BJ (cell line): ENCODE data around the gene KRT9. TPM values are rescaled to one million over a fixed set of nuclear protein-coding genes. Genes with fewer than 3 reads are reported as not detected.

ENCODE experiments used
- CTCF ChIA-PET: fragments of 350-600 bp; formaldehyde crosslinking; extraction: SDS; loops from one replicate; lab custom pipeline; 2021; ENCODE audit warnings: antibody characterized with exemption, inconsistent platforms; lab: Yijun Ruan, JAX
- POLR2A ChIA-PET: fragments of 300-600 bp; sonication (Branson Sonifier 250); formaldehyde crosslinking; extraction: SDS; loops from one replicate; lab custom pipeline; 2021; ENCODE audit warnings: antibody characterized with exemption; lab: Charles Lee
- DNase-seq: peaks from one replicate; pipeline ENCODE4 v3.0.0-alpha.2; 2011; ENCODE audit warnings: low read depth
- H3K27me3 ChIP-seq: 2 replicates; pipeline ENCODE4 v1.6.0; 2011; ENCODE audit warnings: low read length; ENCODE audit not compliant: control insufficient read depth, insufficient read depth
- H3K36me3 ChIP-seq: 2 replicates; pipeline ENCODE4 v1.5.1; 2011; ENCODE audit warnings: low read length; ENCODE audit not compliant: control insufficient read depth, insufficient read depth
- H3K4me3 ChIP-seq: 2 replicates; pipeline ENCODE4 v1.5.1; 2011; ENCODE audit warnings: low read depth, mild to moderate bottlenecking, control low read depth, low read length
- CTCF ChIP-seq: IDR thresholded peaks from 2 replicates; pipeline ENCODE4 v1.5.1; 2011; ENCODE audit warnings: low read depth, mild to moderate bottlenecking, control low read depth, inconsistent platforms, low read length, moderate library complexity; ENCODE audit not compliant: insufficient read depth
- polyA plus RNA-seq: library from polyadenylated mRNA; depleted of rRNA; stranded (reverse); fragments of >200 nt; gene quantifications from 2 replicates; pipeline ENCODE4 v1.2.3, GENCODE V29; 2011

The KRT9 gene
- polyA plus RNA-seq, 1 experiment: not detected

- no peak for DNase-seq
- TF ChIP-seq CTCF: no peak
- ChIA-PET POLR2A (no interaction called here), CTCF (interaction anchor here (1.2 to 1.7 kb wide), 2 partner anchors 10 to 73 kb away, joined by 3 to 5 read pairs; no protein-coding TSS in a partner anchor)
- Histone ChIP-seq H3K27me3 (peaks cover 18% of the 10 kb centered on the region), H3K4me3 (no peak overlapping the region), H3K36me3 (no peaks in the 10 kb centered on the region)
Observed at GRCh38 chr17:41575336-41575735, 3.5 kb upstream of the KRT9 start.

DNA sequence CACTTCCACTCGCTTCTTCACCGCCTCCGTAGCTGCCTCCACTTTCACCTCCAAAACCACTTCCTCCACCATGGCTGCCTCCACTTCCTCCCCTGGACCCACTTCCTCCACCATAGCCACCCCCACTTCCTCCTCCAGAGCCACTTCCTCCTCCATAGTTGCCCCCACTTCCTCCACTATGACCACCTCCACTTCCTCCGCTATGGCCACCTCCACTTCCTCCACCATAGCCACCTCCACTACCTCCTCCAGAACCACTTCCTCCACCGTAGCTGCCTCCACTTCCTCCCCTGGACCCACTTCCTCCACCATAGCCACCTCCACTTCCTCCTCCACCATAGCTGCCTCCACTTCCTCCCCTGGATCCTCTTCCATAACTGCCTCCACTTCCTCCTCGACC lies 4.5 kb downstream of the KRT9 start:
- no peak for TF ChIP-seq CTCF
- Histone ChIP-seq H3K36me3 (no peaks in the 10 kb centered on the region), H3K4me3 (no peak overlapping the region), H3K27me3 (peaks cover 22% of the 10 kb centered on the region)
- ChIA-PET CTCF (interaction anchor here (0.6 to 2.1 kb wide), 8 partner anchors 10 to 96 kb away, joined by 3 to 6 read pairs (median 4); no protein-coding TSS in a partner anchor), POLR2A (no interaction called here)
- DNase-seq: no peak

DNA sequence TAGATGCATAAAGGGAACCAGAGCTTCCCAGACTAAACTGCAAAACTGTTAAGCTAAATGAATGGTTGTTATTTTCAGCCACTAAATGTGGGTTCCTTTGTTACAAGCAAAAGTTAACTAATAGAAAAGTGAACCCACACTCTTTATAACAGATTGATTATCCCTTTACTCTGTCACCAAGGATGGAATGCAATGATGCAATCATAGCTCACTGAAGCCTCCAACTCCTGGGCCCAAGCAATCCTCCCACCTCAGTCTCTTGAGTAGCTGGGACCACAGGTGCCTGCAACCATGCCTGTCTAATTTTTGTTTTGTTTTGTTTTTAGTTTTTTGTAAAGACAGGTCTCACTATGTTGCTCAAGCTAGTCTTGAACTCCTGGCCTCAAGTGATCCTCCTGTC lies 6.5 kb downstream of the KRT9 start:
- no peak for TF ChIP-seq CTCF
- H3K27me3 ChIP-seq: peaks cover 15% of the 10 kb centered on the region
- no peak overlapping the region for H3K4me3 ChIP-seq
- ChIA-PET CTCF (interaction anchor here (0.6 to 2.0 kb wide), 6 partner anchors 9 to 98 kb away, joined by 3 to 12 read pairs (median 6); no protein-coding TSS in a partner anchor), POLR2A (interaction anchor here (0.6 to 0.7 kb wide), 2 partner anchors 97 to 1531 kb away, joined by 3 to 4 read pairs; no protein-coding TSS in a partner anchor)
- DNase-seq: no peak
- no peaks in the 10 kb centered on the region for H3K36me3 ChIP-seq

GRCh38 chr17:41563607-41564170 lies 8.2 kb downstream of the KRT9 start:
- TF ChIP-seq CTCF: no peak
- DNase-seq: no peak
- ChIA-PET POLR2A (no interaction called here), CTCF (interaction anchor here (0.7 to 1.4 kb wide), 2 partner anchors 14 to 85 kb away, joined by 4 read pairs; no protein-coding TSS in a partner anchor)
- Histone ChIP-seq H3K27me3 (peaks cover 10% of the 10 kb centered on the region), H3K4me3 (no peak overlapping the region), H3K36me3 (no peaks in the 10 kb centered on the region)

- Histone ChIP-seq H3K27me3 (peaks cover 9% of the 10 kb centered on the region), H3K4me3 (no peak overlapping the region), H3K36me3 (no peaks in the 10 kb centered on the region)
- no peak for TF ChIP-seq CTCF
- ChIA-PET CTCF (no interaction called here), POLR2A (no interaction called here)
- no peak for DNase-seq
Observed at GRCh38 chr17:41561554-41561953, 10.3 kb downstream of the KRT9 start.
